HG02678 (cell line): Measurements from ENCODE around the gene KCTD6.

Source experiments
- ATAC-seq: cut with Tn5 transposase; IDR thresholded peaks from one replicate; pipeline ENCODE4 v1.9.1; 2021; ENCODE audit warnings: mild to moderate bottlenecking, moderate library complexity; ENCODE audit not compliant: unreplicated experiment

Gene KCTD6

DNA sequence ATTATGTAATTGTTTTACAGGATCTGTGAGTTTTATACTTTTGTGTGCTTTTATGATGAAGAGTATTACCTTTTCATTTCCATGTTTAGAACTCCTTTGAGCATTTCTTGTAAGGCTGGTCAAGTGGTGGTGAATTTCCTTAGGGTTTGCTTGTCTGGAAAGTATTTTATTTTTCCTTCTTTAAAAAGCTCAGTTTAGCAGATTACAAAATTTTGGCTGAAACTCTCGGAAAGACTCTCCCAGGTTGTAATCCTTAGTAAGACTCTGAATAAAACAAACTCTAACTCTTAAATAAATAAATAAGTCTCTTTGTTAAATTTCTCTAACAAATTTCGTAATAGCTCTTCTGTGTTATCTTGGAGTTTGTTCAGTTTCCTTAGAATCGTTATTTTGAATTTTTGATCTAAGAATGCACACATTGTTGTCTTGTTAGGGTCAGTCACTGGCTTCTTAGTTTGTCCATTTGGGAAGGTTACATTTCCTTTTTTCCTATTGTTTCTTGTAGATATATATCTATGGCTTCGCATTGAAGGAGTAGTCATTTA lies 59.8 kb downstream of the KCTD6 start:
- no peak for ATAC-seq
